ENCODE measurements around the gene TAF4B.
"Not testable (repeated sequence)": the region's sequence is repeated elsewhere in the genome, so short reads cannot be mapped to it uniquely, and the experiment has no call there.

The TAF4B gene

DNA sequence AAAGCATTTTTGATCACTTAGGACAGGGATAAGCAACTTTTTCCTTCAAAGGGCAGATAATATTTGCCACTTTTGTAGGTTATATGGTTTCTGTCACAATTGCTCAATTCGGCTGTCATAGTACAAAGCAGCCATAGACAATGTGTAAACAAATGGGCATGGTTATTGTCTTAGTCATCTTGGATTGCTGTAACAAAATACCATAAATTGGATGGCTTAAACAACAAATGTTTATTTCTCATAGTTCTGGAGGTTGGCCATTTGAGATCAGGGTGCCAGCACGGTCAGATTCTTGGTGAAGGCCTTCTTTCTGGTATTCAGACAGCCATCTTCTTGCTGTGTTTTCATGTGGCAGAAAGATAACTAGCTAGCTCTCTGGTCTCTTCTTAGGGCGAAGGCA is 91.2 kb downstream of the TAF4B start:
- no peak for DNase-seq

DNA sequence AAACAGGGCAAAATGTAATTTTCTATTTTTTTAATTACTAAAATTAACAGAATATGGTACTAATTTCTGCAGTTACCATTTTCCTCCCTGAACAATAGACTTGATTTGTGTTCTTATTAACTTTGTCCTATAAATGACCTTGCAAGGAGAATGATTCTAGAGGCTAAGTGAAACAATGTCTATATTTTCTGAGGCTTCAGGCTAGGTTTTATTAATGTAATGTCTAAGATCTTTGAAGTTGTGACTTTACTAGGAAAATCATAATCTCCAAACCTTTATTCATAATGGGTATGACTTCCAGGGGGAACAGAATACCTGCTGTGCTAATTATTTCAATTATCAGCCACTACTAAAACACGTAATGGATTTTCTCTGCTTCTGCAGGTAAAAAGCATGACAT is 94.4 kb downstream of the TAF4B start:
- DNase-seq: no peak

DNA sequence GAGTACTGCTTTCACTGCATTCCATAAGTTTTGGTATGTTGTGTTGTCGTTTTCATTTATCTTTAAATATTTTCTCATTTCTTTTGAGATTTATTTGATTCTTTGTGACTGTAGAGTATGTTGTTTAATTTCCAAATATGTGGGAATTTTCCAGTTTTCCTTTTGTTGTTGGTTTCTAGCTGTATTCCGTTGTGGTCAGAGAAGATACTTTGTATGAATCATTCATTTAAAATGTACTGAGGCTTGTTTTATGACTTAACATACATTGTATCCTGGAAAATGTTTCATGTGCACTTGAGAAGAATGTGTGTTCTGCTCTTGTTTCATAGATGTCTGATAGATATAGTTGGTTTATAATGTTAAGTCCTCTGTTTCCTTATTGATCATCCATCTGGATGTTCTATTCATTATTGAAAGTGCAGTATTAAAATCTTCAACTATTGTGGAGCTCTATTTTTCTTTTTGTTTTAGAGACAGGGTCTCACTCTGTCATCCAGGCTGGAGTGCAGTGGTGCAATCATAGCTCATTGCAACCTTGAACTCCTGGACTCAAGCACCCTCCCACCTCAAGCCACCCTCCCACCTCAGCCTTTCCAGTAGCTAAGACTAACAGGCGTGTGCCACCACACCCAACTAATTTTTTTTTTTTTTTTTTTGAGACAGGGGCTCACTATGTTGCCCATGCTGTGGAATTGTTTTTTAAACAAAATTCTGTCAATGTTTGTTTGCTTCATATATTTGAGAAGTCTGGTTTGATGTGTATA is 96.8 kb downstream of the TAF4B start:
- no peak for DNase-seq

DNA sequence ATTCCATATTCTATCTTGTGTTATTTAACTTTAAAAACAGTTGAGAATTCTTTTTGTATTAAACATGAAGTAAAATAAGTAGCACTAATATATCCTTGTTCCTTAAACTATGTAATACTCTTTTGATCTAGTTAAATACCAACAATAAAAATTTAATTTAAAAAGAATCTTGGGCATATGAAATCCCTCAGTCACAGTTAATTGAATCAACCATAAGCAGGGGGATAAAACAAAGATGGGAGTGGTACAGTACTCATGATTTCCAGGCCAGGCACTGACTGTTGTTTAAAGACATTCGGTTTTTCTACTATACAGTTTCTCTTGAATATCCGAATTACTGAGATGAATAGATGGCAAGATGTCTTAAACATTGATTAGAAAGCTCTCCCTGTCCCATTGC is 99.5 kb downstream of the TAF4B start:
- DNase-seq: no peak

DNA sequence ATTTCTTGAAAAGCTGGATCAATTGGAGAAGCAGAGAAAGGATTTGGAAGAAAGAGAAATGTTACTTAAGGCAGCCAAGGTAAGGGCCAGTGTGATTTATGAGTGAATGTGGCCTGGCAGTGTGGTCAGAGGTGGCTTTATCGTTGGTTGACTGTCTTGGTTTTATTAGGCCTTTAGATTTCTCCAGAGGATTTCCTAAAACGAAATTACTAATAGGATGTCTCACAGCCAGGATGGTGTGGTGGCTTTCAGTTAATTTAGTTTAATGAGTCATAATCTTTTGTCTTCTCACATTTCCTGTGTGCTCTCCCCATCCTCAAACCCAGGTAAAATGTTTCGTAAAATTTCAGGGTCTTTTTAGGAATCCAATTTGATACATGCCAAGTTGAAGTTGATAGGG is 100.8 kb downstream of the TAF4B start:
- DNase-seq: no peak

DNA sequence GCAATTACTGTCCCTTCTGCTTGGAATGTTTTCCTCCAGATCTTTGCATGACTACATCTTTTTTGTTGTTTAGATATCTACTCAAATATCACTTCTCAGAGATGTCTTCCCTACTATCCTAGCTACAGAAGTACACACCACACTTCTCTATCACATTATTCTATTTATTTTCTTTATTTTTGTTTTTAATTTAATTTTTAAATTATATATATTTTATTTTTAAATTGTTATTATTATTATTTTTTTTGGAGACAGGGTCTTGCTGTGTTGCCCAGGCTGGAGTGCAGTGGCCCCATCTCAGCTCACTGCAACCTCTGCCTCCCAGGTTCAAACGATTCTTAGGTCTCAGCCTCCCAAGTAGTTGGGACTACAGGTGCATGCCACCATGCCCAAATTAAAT is 106.7 kb downstream of the TAF4B start:
- DNase-seq: no peak

DNA sequence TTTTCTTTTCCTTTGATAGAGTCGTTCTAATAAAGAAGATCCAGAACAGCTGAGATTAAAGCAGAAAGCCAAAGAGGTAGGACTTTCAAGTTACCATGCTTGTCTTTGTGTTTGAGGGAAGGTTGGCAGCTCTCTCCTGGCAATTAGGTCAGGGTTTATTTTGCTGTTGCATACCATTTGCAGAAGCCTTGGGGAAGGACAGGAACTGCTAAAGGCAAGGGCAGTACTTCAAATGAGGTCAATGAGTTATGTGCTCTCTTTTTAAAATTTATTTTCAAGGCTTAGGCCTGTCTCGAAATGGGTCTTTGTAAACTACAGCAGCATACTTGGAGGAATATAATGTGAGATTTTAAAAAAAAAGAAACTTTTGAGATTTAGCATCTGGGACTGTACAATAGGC is 108.9 kb downstream of the TAF4B start:
- DNase-seq: no peak

DNA sequence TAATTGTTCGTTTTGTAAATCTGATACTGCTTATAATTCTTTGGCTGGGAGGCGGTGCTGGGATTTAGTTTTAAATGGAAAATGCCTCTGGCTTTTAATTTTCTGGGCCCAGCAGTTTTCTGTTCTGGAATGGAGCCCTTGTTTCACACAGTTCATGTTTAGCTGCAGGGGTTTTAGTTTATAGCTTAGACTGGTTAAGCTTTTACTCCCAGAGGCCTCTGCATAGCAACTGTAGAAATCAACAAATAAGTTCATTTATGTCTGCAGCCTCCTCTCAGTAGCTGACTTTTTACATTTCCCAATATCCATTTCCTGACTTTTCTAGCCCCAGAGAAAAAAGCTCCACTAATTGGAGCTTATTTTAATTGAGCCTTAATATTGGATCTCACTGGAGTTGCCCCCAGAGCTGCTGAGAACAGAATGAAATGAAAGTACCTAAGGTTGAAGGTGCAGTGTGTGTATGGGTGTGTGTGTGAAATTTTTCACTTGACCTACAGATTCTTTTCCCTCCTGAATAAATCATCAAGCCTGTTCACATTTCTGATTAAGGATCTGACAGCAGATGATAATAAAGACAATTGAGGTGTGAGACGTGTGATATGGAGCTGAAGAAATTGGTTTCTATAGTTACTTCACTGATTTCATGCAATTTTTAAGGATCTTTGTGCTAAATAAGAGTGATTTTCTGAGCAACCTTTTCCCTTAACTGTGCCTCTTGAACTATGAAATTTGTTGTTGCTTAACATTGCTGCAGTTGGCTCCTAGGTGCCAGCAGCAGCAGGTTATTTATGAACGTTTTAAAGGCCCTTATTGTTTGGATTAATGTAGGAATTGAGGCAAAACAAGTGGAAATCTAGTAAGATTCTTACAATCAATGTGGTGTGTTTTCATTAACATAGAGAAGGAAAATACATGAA is 109.6 kb downstream of the TAF4B start:
- no peak for DNase-seq

DNA sequence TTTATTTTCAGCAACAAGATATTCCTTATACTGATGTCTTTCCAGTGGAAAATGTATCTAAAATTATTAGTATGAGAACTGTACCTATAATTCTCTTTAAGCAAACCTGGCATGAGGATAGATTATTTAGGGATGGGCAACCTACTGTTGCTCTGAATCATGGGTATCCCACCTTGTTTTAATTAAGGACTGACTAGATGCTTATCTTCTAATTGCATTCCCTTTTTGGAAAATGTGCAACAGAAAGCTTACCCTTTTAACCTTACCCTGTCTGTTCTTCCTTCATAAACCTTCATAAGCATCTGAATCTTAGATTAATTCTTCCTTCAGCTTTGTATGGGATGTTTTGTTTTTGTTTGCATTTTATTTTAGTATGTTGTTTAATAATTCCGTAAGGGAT is 110.3 kb downstream of the TAF4B start:
- no peak for DNase-seq

DNA sequence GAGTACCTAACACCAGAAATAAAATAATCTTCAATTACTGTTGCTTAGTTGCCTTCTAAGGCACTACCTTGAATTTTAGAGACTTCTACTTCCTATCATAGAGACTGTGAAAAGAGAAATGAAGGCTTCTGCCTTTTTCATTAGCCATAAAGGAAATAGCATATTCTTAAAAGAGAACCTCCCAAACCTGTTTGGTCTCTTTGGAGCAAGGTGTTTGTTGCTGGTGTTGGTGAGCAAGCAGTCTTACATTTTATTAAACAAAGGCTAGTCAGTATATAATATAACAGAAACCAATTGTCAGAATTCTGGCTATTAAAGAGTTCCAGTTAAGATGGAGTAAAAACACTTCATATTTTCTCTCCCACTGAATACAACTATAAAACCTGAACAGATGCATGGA is 116.4 kb downstream of the TAF4B start:
- DNase-seq: no peak

DNA sequence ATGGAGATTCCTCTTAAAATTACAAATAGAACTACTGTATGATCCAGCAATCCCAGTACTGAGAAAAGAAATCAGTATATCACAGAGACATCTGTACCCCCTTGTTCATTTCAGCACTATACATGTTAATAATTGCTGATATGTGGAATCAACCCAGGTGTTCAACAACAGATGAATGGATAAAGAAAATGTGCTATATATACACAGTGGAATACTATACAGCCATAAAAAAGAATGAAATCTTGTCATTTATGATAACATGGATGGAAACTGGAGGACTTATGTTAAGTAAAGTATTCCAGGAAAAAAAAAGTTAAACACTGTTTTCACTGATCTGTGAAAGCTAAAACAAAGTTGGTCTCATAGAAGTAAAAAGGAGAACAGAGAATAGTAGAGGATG is 124.7 kb downstream of the TAF4B start:
- DNase-seq: no peak

DNA sequence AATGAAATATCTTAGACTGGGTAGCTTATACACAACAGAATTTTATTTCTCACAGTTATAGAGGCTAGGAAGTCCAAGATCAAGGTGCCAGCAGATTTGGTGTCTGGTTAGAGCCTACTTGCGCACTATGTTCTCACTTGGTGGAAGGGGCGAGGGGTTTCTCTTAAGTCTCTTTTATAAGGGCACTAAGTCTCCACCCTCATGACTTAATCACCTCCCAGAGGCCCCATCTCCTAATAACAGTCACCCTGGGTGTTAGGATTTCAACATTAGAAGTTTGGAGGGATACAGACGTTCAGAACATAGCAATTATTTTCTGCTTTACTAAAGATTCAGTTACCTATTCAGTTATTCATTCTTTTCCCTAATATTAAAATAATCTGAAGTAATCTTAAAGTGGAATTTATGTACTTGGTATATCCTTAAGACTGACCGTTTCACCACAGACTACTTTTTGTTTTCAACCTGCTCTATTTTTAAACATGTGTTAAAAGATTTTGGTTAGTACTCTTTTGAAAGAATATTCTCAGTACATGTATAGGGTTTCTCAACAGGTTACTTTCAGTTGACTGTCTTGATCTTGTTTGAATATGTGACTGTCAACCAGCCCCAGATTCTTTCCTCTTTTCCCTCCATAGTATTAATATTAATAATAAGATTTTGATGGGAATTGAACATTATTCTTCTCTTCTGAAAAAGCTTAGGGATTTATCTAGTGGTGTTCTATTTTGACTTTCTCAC is 130.0 kb downstream of the TAF4B start:
- no peak for DNase-seq

DNA sequence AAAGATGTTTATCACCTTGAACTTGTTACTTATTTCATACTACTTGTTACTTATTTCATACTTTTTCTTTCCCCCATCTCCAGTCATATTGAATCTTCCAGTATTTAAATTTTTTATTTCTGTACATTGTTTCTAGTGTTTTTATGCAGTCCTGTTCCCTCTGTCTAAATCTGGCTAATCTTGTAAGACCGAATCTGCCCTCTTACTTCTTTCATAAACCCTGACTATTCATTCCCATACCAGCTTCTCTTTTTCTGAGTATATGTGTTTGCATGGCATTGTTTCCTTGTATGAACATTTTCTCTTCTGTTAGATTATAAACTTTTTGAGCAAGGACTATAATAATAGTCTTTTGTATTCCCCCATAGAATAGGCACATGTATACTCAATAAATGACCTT is 131.7 kb downstream of the TAF4B start:
- no peak for DNase-seq

DNA sequence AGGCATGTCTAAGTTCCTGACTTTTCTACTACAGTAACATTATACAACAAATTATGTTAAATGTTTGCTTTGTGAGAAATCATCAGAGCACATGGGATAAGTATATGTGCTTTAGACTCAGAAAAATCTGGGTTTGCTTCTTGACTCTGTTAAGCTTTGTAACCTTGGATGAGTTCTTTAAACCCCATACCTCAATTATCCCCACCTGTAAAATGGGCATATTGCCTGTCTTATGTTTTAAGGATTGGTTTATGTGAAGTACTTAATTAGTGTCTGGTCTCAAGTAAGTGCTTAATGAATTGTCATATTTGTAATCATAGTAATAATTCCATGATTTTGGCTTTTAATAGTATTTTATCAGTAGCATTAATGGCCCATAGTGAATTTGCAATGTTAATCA is 135.8 kb downstream of the TAF4B start:
- DNase-seq: no peak

DNA sequence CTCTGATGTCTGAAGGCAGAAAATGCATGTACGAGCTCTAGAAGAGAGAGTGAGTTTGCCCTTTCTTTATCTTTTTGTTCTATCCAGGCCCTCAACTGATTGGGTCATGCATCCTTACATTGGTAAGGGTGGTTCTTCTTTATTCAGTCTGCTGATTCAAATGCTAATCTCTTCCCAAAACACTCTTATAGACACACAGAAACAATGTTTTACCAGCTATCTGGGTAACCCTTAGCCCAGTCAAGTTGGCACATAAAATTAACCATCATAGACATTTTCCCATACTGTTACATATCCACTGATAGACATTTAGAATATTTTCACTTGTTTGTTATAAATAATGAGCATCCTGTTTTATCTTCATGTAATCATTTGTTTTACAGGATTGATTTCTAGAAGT is 141.2 kb downstream of the TAF4B start:
- DNase-seq: no peak

DNA sequence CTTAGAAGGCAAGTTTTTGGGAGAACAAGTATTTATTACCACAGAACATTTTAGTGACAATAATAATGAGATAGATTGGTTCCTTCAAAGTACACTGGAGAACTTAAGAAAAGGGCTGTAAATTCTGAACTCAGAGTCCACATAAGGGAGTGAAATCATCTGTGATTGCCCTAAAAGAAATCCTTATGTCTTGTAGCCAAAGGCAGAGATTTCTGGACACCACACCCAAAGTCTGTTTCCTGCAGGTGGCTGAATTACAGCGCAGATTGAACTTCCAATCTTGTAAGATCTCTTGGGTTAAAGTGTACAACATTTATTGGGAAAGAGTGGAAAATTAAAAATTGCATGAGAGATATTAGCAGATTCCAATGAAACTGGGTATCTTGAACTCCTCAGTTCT is 143.8 kb downstream of the TAF4B start:
- no peak for DNase-seq

DNA sequence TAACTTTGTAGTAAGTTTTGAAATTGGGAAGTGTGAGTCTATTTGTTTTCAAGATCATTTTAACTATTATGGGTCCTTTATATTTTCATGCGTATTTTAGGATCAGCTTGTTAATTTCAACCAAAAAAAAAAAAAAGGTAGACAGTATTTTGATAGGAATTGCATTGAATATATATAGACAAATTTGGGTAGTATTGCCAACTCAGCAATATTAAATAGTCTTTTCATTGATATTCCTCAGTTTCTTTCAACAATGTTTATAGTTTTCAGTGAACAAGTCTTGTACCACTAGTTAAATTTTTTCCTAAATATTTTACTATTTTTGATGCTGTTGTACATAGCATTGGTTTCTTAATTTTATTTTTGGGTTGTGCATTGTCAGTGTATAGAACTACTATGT is 149.9 kb downstream of the TAF4B start:
- DNase-seq: no peak

DNA sequence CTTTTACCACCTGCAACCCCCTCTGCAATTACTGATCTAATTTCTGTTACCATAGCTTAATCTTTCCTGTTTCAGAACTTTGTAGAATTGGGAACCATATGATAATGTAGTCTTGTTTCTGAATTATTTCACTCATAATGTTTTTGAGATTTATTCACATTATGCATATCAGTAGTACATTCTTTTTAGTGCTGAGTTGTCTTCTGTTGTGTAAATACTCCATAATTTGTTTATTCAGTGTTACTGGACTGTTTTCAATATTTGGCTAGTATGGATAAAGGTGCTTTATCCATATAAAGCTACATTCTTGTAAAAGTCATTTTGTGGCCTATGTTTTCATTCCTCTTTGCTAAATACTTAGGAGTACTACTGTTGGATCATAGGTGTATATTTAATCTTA is 152.5 kb downstream of the TAF4B start:
- no peak for DNase-seq

DNA sequence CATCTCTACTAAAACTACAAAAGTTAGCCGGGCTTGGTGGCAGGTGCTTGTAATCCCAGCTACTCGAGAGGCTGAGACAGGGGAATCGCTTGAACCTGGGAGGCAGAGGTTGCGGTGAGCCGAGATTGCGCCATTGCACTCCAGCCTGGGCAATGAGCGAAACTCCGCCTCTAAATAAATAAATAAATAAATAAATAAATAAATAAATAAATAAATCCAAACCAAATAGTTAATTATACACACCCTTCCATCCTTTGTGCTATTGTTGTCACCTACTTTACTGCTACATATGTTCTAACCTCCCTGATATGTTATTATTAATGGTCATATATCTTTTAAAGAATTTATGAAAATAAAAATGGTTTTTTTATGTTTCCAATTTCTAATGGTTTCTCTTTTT is 155.3 kb downstream of the TAF4B start:
- not testable (repeated sequence) for DNase-seq

DNA sequence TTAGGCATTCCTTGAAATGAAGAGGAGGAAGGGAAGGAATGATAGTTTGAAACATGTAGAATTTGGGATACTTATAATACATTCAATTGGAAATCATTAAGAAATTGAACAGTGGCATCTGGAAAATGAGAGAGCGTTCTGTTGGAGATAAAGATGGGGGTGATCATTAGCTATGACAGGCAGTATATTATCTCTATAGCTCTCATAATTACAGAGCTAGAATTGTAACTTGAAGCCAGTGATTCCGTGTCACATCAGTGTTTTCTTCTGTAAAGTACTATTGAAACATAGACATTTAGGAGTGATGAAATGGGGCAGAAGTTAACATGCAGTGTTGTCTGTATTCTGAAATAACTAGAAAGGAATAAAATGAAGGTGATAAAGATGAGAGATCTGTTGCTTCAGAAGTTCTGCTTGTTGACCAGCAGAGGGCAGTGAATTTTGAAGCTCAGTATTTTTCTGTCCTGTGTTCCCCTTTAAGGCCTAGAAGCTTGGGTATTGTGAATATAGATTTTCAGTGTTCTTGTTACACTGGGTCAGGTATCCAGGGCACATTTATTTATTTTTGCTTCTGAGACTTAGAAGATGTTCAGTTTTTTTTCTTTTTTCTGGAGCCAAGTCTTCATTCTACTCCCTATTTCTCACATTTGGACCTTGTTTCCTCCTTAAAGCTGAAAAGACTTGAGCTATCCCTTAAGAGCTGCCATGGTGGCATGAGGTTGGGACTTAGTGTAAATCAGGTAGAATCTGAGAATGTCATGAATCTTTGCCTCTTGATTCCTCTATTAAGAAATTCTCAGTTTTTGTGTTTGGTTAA is 157.4 kb downstream of the TAF4B start:
- DNase-seq: no peak

DNA sequence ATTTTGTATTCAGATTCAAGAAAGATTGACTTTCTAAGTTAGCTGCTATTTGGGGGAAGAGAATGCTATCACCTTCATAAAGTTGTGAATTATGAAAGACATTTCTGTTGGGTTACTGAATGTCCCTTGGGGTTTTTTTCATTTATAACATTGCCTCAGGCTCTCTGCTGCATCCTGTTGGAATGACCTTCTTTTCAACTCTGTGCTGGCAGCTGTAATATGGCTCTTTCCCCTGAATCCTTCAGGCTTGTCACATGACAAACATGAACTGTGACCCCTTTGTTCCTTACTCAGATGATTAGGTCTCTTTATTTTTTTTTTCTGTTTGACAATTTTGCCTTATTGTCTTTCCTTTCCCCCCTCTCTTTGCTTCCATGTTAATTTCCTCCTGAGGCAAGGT is 159.8 kb downstream of the TAF4B start:
- DNase-seq: no peak

DNA sequence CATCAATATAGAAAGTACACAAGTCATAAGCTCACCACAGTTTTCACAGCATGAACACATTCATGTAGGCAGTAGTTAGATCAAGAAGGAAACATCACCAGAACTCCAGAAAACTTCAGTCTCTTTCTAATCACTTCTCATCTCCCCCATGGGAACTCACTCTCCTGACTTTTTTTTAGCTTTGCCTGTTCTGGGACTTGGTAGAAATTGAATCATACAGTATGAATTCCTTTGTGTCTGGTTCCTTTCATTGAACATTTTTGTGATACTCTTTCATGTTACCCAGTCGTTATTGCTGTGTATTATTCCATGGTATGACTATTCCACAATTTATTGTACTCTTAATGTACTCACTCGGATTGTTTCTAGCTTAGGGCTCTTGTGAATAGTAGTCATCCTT is 160.2 kb downstream of the TAF4B start:
- no peak for DNase-seq

All from activated naive CD4-positive, alpha-beta T cell treated with anti-CD3 and anti-CD28 coated beads, Interleukin-2, amount 50 U/mL, for 16 hours (primary cell).